K562 (cell line): ENCODE measurements around the gene CELSR3. TPM values are rescaled to one million over a fixed set of nuclear protein-coding genes. Genes with fewer than 3 reads are reported as not detected.
A peak's percentile ranks its signal among the peaks of the same experiment; 100 is the strongest.

Source experiments
- ATAC-seq: fragments of 200-7000 bp; cut with Tn5 transposase; 3 replicates; pipeline ENCODE4 v1.9.1; 2020; ENCODE audit warnings: moderate library complexity
- BruUV-seq: library from RNA; stranded (reverse); fragments of 400-500 nt; replicated peaks from 2 replicates; lab custom pipeline; 2021; lab: Mats Ljungman, UMichigan
- CTCF ChIA-PET: fragments of 300-600 bp; formaldehyde crosslinking; extraction: SDS; loops from one replicate; lab custom pipeline; 2021; ENCODE audit warnings: low intra/inter-chr PET ratio; lab: Yijun Ruan, JAX
- POLR2A ChIA-PET: fragments of 300-600, 350-650 bp; sonication (Branson Sonifier 250); formaldehyde crosslinking; extraction: SDS; loops from one replicate; lab custom pipeline; 2021; ENCODE audit warnings: antibody characterized with exemption, inconsistent platforms; lab: Yijun Ruan, JAX
- DNase-seq, 4 experiments: peaks; one replicate each; pipeline versions ENCODE4 v3.0.0 to v3.0.0-alpha.2; 2011 to 2018; ENCODE audit warnings: low spot score in 3 of 4, mixed read lengths in 3 of 4; ENCODE audit errors: extremely low read depth in 1 of 4
- FAIRE-seq: peaks from 2 replicates; lab custom pipeline; 2011; peaks lifted over from hg19 to GRCh38; lab: Jason Lieb, UNC
- H2AFZ ChIP-seq: 2 replicates; pipeline ENCODE4 v1.6.0; 2011; ENCODE audit warnings: low read depth, low read length, control low read depth, inconsistent platforms
- H3K27ac ChIP-seq: fragments of 200-600 bp; 3 replicates; pipeline ENCODE4 v1.8.0; 2011; ENCODE audit warnings: low read depth, mild to moderate bottlenecking, control low read depth, inconsistent platforms, low read length, moderate library complexity, mixed read lengths; ENCODE audit errors: extremely low read depth
- H3K27me3 ChIP-seq, 2 experiments: fragments of 300-600 bp in 1 of 2; 2 replicates in 1 of 2; 3 replicates in 1 of 2; pipeline versions ENCODE4 v1.6.0 to v1.8.0; 2011; ENCODE audit warnings: inconsistent platforms in 2 of 2, low read length in 2 of 2, mild to moderate bottlenecking in 1 of 2, mixed read lengths in 1 of 2, moderate library complexity in 1 of 2; ENCODE audit not compliant: control insufficient read depth in 2 of 2, insufficient read depth in 2 of 2
- H3K36me3 ChIP-seq: fragments of 300-600 bp; 3 replicates; pipeline ENCODE4 v1.8.0; 2011; ENCODE audit warnings: mild to moderate bottlenecking, low read length, inconsistent platforms; ENCODE audit not compliant: control insufficient read depth, insufficient read depth
- H3K4me1 ChIP-seq, 2 experiments: fragments of 200-600 bp in 1 of 2; replicated peaks in 1 of 2; 2 replicates in 1 of 2; 3 replicates in 1 of 2; pipeline versions ENCODE4 v1.5.1 to v1.8.0; 2011; ENCODE audit warnings: inconsistent platforms in 2 of 2, low read length in 2 of 2, mild to moderate bottlenecking in 1 of 2, mixed read lengths in 1 of 2, moderate library complexity in 1 of 2; ENCODE audit not compliant: control insufficient read depth in 2 of 2, insufficient read depth in 2 of 2
- H3K4me2 ChIP-seq: 2 replicates; pipeline ENCODE4 v1.6.1; 2011; ENCODE audit warnings: low read length, control low read depth, inconsistent platforms, mixed read lengths; ENCODE audit not compliant: insufficient read depth
- H3K4me3 ChIP-seq: fragments of 200-600 bp; sonication (generic), shearing (Covaris generic); 2 replicates; pipeline ENCODE4 v1.5.1; 2016; ENCODE audit warnings: control low read depth, inconsistent platforms
- H3K79me2 ChIP-seq: fragments of 200-600 bp; 3 replicates; pipeline ENCODE4 v1.8.0; 2011; ENCODE audit warnings: low read length, inconsistent platforms; ENCODE audit not compliant: control insufficient read depth, insufficient read depth
- H3K9ac ChIP-seq, 2 experiments: 2 replicates each; pipeline versions ENCODE4 v1.6.0 to v1.6.1; 2011; ENCODE audit warnings: low read depth in 2 of 2, low read length in 2 of 2, control low read depth in 1 of 2, inconsistent platforms in 1 of 2, mild to moderate bottlenecking in 1 of 2, mixed read lengths in 1 of 2; ENCODE audit not compliant: insufficient read depth in 1 of 2
- H3K9me1 ChIP-seq: one replicate; pipeline ENCODE4 v1.6.0; 2011; ENCODE audit warnings: inconsistent platforms, mild to moderate bottlenecking, low read length, moderate library complexity; ENCODE audit not compliant: control insufficient read depth, insufficient read depth
- H3K9me3 ChIP-seq: replicated peaks from 2 replicates; pipeline ENCODE4 v1.5.1; 2011; ENCODE audit warnings: low read depth, low read length, inconsistent platforms; ENCODE audit not compliant: control insufficient read depth, insufficient read depth
- H4K20me1 ChIP-seq: replicated peaks from 2 replicates; pipeline ENCODE4 v1.6.1; 2011; ENCODE audit warnings: low read length, inconsistent platforms, mixed read lengths; ENCODE audit not compliant: control insufficient read depth, insufficient read depth
- ASH1L ChIP-seq: fragments of 450-650 bp; IDR thresholded peaks from 2 replicates; pipeline ENCODE4 v1.6.1; 2018; ENCODE audit warnings: borderline replicate concordance, mild to moderate bottlenecking, low read depth; ENCODE audit not compliant: partially characterized antibody
- CBFA2T3 ChIP-seq: fragments of 450-650 bp; IDR thresholded peaks from 2 replicates; pipeline ENCODE4 v1.6.1; 2017
- COPS2 ChIP-seq: fragments of 450-650 bp; conservative IDR thresholded peaks from 2 replicates; pipeline ENCODE4 v1.6.1; 2016; ENCODE audit warnings: mild to moderate bottlenecking, moderate library complexity
- ERF ChIP-seq: fragments of 450-650 bp; formaldehyde crosslinking; IDR thresholded peaks from 2 replicates; pipeline ENCODE4 v1.4.0; 2020; ENCODE audit warnings: mild to moderate bottlenecking, mixed read lengths
- KLF13 ChIP-seq: fragments of 450-650 bp; IDR thresholded peaks from 2 replicates; pipeline ENCODE4 v1.6.1; 2016; ENCODE audit warnings: missing genetic modification characterization, low read depth, mild to moderate bottlenecking, missing compliant biosample characterization, moderate library complexity, borderline replicate concordance
- NUFIP1 ChIP-seq: fragments of 450-650 bp; IDR thresholded peaks from 2 replicates; pipeline ENCODE4 v1.6.1; 2018; ENCODE audit not compliant: partially characterized antibody
- ZBTB7A ChIP-seq: IDR thresholded peaks from 2 replicates; pipeline ENCODE4 v1.6.1; 2011; ENCODE audit warnings: low read depth, mild to moderate bottlenecking, low read length, moderate library complexity, borderline replicate concordance; ENCODE audit not compliant: control insufficient read depth
- ZNF133 ChIP-seq: fragments of 250-450 bp; sonication (Bioruptor Pico); IDR thresholded peaks from 2 replicates; pipeline ENCODE4 v1.4.0; 2020; ENCODE audit warnings: mild to moderate bottlenecking
- ZNF324 ChIP-seq: fragments of 250-450 bp; sonication (Bioruptor Pico); IDR thresholded peaks from 2 replicates; pipeline ENCODE4 v1.4.0; 2020; ENCODE audit warnings: mild to moderate bottlenecking
- WGBS: fragments of 100-300 bp; shearing (Covaris generic); methylation state at CpG from one replicate; pipeline ENCODE4 v1.1.6; 2016; ENCODE audit warnings: low coverage, mixed read lengths; ENCODE audit not compliant: insufficient coverage; ENCODE audit errors: missing lambda C conversion rate; 5-methylcytosine and 5-hydroxymethylcytosine counted together
- in situ Hi-C: fragments of 300-500 bp; cut with MboI; formaldehyde crosslinking; loops from 4 replicates; pipeline ENCODE4 v1.15.0; 2018; ENCODE audit warnings: inconsistent platforms, mixed read lengths
- intact Hi-C: fragments of 100-400 bp; cut with micrococcal nuclease; formaldehyde crosslinking; loops from 2 replicates; pipeline ENCODE4 v1.14.2; 2022
- polyA plus RNA-seq, 8 experiments: library from polyadenylated mRNA; depleted of rRNA in 4 of 8; stranded (reverse) in 5 of 8; unstranded in 3 of 8; fragments of >200 nt; fragmentation: Nextera tagmentation in 2 of 8; fragmentation: Illumina TruSeq in 1 of 8; extraction: Ambion mirVana in 2 of 8; extraction: Trizol in 1 of 8; gene quantifications; 2 replicates each; pipeline versions ENCODE4 v1.2.1 to v1.2.3, GENCODE V29; 2011 to 2014; ENCODE audit warnings: inconsistent platforms in 1 of 8, missing spikeins in 1 of 8
- total RNA-seq, 7 experiments: library from RNA; depleted of rRNA in 6 of 7; stranded (reverse); fragments of >200 nt in 6 of 7; fragmentation: Illumina TruSeq in 2 of 7; extraction: Trizol in 2 of 7; gene quantifications; 2 replicates each; pipeline versions ENCODE4 v1.2.1 to v1.2.3, GENCODE V29; 2011 to 2021; ENCODE audit warnings: low replicate concordance in 1 of 7
- TF ChIP-seq, protein P1 (sequence below), 2 experiments: fragments of 450-650 bp; IDR thresholded peaks; 2 replicates each; pipeline ENCODE4 v1.6.1; 2018; ENCODE audit warnings: mild to moderate bottlenecking in 2 of 2, low read depth in 1 of 2; ENCODE audit not compliant: partially characterized antibody in 2 of 2

CELSR3 gene
- total and polyA plus RNA-seq, 9 of the 15 experiments (the other 6 are each of a cell fraction or from before 2014, with no cell fraction given) = 0.10 to 2.7 (median 0.76) TPM

DNA sequence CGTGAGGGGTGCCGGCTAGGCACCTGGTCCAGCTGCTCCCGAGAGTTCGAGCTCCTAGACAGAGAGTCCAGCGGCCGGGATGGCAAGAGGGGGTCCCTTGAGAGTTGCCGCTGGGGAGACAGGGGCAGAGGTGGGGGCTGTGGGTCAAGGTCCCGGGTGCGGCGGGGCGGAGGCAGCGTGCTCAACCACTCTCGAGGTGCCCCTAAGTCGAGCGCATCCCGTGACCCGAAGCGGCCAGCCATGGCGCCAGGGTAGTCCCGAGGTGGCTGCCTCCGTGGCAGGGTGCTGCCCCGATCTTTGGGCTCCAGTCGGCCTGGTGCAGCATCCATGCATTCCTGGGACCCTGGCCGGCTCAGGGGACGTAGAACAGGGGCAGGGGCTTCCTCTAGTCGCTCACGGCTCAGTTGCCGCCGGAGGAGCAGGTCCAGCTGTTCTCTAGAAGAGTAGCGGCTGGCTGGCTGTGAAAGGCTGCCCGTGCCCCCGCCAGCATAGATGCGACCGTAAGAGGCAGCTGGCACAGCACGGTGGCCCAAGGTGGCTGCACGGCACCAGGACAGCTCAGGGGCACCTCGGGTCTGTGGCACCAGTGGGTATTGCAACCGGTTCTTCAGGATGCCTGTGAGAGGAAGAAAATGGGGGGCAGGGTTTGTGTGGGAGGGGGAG lies 22.6 kb downstream of the CELSR3 start:
- in situ Hi-C loops (no loop called here), intact Hi-C loops (loop anchor here (5.0 kb wide), 1 partner anchor 83 kb away; the partner anchor contains the start of gene PFKFB4)
- TF ChIP-seq ASH1L = no peak
- no peak for TF ChIP-seq ZBTB7A
- Histone ChIP-seq H4K20me1 (no peaks in the 10 kb centered on the region), H3K9ac (peak overlapping the region in 1 of 2 experiments; percentile 58; a peak in 2 of 4 replicates), H3K9me3 (no peaks in the 10 kb centered on the region), H3K4me1 (peaks cover 6 to 32% of the 10 kb centered on the region in 2 experiments; a peak in 3 of 5 replicates), H3K27me3 (no peaks in the 10 kb centered on the region), H3K27ac (no peak overlapping the region), H3K79me2 (peaks cover 1% of the 10 kb centered on the region; the same call in 1 of the 3 replicates), H3K36me3 (no peaks in the 10 kb centered on the region), H3K4me3 (no peak overlapping the region), H3K4me2 (no peak overlapping the region), H3K9me1 (no peaks in the 10 kb centered on the region), H2AFZ (no peak overlapping the region)
- no peak for FAIRE-seq
- POLR2A ChIA-PET = no interaction called here
- no TSS peak for BruUV-seq
- CTCF ChIA-PET = no interaction called here
- DNase-seq = no peak
- 62% methylated on average over 24 of the region's 38 CpGs for WGBS
- no peak for ATAC-seq

DNA sequence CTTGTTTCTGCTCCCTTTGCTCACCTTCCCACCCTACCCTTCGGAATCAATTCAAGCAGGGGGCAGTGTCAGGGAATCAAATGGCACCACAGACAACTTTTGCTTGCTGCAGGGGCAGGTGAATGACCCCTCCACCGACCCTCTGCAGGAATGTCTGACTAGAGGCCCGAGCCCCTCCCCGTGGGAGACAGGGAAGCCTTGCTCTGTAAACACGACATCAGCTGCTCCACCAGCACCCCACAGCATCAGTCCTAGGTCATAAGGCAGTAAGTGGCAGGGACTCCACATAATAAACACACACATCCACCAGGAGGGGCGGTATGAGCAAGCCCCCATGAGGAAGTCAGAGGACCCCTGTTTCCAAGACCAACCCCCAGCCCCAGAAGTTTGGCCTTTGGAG lies 25.4 kb downstream of the CELSR3 start:
- no peak overlapping the region for H2AFZ ChIP-seq
- no TSS peak for BruUV-seq
- H3K9me3 ChIP-seq = no peaks in the 10 kb centered on the region
- H3K4me2 ChIP-seq = no peak overlapping the region
- no peak overlapping the region for H3K27ac ChIP-seq
- no peaks in the 10 kb centered on the region for H3K27me3 ChIP-seq
- in situ Hi-C loops (no loop called here), intact Hi-C loops (loop anchor here (5.0 kb wide), 1 partner anchor 80 kb away; the partner anchor contains the start of gene PFKFB4)
- ChIA-PET CTCF (no interaction called here), POLR2A (interaction anchor here (0.6 kb wide), 1 partner anchor 407 kb away, joined by 4 read pairs; no protein-coding TSS in a partner anchor)
- H4K20me1 ChIP-seq = no peaks in the 10 kb centered on the region
- H3K9me1 ChIP-seq = peaks cover 4% of the 10 kb centered on the region
- peaks cover 14% of the 10 kb centered on the region; the same call in 1 of the 3 replicates for H3K36me3 ChIP-seq
- 55% methylated on average over 3 of the region's 6 CpGs for WGBS
- no peak overlapping the region for H3K4me3 ChIP-seq
- peaks cover 6 to 48% of the 10 kb centered on the region in 2 experiments; a peak in 4 of 5 replicates for H3K4me1 ChIP-seq
- peaks cover 11% of the 10 kb centered on the region for H3K79me2 ChIP-seq
- no peak for DNase-seq
- peak overlapping the region in 1 of 2 experiments; percentile 4; a peak in 1 of 4 replicates for H3K9ac ChIP-seq
- ATAC-seq = no peak
- FAIRE-seq = no peak
- TF ChIP-seq ERF = no peak
- TF ChIP-seq, protein P1, sequence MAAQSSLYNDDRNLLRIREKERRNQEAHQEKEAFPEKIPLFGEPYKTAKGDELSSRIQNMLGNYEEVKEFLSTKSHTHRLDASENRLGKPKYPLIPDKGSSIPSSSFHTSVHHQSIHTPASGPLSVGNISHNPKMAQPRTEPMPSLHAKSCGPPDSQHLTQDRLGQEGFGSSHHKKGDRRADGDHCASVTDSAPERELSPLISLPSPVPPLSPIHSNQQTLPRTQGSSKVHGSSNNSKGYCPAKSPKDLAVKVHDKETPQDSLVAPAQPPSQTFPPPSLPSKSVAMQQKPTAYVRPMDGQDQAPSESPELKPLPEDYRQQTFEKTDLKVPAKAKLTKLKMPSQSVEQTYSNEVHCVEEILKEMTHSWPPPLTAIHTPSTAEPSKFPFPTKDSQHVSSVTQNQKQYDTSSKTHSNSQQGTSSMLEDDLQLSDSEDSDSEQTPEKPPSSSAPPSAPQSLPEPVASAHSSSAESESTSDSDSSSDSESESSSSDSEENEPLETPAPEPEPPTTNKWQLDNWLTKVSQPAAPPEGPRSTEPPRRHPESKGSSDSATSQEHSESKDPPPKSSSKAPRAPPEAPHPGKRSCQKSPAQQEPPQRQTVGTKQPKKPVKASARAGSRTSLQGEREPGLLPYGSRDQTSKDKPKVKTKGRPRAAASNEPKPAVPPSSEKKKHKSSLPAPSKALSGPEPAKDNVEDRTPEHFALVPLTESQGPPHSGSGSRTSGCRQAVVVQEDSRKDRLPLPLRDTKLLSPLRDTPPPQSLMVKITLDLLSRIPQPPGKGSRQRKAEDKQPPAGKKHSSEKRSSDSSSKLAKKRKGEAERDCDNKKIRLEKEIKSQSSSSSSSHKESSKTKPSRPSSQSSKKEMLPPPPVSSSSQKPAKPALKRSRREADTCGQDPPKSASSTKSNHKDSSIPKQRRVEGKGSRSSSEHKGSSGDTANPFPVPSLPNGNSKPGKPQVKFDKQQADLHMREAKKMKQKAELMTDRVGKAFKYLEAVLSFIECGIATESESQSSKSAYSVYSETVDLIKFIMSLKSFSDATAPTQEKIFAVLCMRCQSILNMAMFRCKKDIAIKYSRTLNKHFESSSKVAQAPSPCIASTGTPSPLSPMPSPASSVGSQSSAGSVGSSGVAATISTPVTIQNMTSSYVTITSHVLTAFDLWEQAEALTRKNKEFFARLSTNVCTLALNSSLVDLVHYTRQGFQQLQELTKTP (IDR thresholded peaks at IDR 0.05; ENCODE audit: low read depth in 1 of 2, partially characterized antibody in 2 of 2) = no peak
- no peak for TF ChIP-seq CBFA2T3
- no peak for TF ChIP-seq COPS2
- TF ChIP-seq KLF13 (tag) = no peak
- TF ChIP-seq ZNF133 (CRISPR knock-in tag) = no peak
- no peak for TF ChIP-seq ZNF324 (CRISPR knock-in tag)
- TF ChIP-seq NUFIP1 = no peak
